Right renal cortex interstitium (tissue), 3 donors: ENCODE data around the gene TEX29. TPM values are rescaled to one million over a fixed set of nuclear protein-coding genes. Genes with fewer than 3 reads are reported as not detected.

ENCODE experiments used
- DNase-seq, 3 donors: peaks; one replicate each; pipeline ENCODE4 v3.0.0-alpha.2; 2013; ENCODE audit warnings: low read depth in 3 of 3, low spot score in 2 of 3
- polyA plus RNA-seq, 3 donors: library from polyadenylated mRNA; unstranded; fragments of 120-200 nt; gene quantifications; one replicate each; pipeline ENCODE4 v1.2.1, GENCODE V29; 2013; ENCODE audit not compliant: insufficient read length in 3 of 3

Gene TEX29
- polyA plus RNA-seq, 3 donors: 0.35 to 0.37 TPM; not detected in 1

- no peak for DNase-seq
These were observed 43.1 kb downstream of the TEX29 start for GRCh38 chr13:111363591-111363990.

- no peak for DNase-seq
These were observed 44.9 kb downstream of the TEX29 start for GRCh38 chr13:111365149-111366005.

GRCh38 chr13:111367340-111367739 is 46.9 kb downstream of the TEX29 start:
- DNase-seq: no peak

- no peak for DNase-seq
These were observed 47.6 kb downstream of the TEX29 start for GRCh38 chr13:111368091-111368490.

GRCh38 chr13:111370147-111370546 is 49.7 kb downstream of the TEX29 start:
- no peak for DNase-seq

- DNase-seq: no peak
These were observed 50.4 kb downstream of the TEX29 start for GRCh38 chr13:111370570-111371535.

GRCh38 chr13:111371720-111372119 is 51.3 kb downstream of the TEX29 start:
- DNase-seq: no peak

GRCh38 chr13:111372651-111373425 is 52.4 kb downstream of the TEX29 start:
- DNase-seq: no peak

GRCh38 chr13:111373486-111373885 is 53.0 kb downstream of the TEX29 start:
- DNase-seq: no peak

- no peak for DNase-seq
These were observed 60.0 kb downstream of the TEX29 start for GRCh38 chr13:111380431-111380830.

GRCh38 chr13:111382411-111382810 is 62.0 kb downstream of the TEX29 start:
- no peak for DNase-seq

- no peak for DNase-seq
These were observed 62.4 kb downstream of the TEX29 start for GRCh38 chr13:111382877-111383276.

- no peak for DNase-seq
These were observed 63.4 kb downstream of the TEX29 start for GRCh38 chr13:111383591-111384440.

GRCh38 chr13:111384441-111385182 is 64.2 kb downstream of the TEX29 start:
- DNase-seq: no peak

GRCh38 chr13:111385183-111385857 is 64.9 kb downstream of the TEX29 start:
- no peak for DNase-seq

- DNase-seq: no peak
These were observed 66.8 kb downstream of the TEX29 start for GRCh38 chr13:111387026-111387871.

- no peak for DNase-seq
These were observed 67.6 kb downstream of the TEX29 start for GRCh38 chr13:111387945-111388600.
